A673 (cell line): ENCODE data around the gene CCN2. TPM values are rescaled to one million over a fixed set of nuclear protein-coding genes. Genes with fewer than 3 reads are reported as not detected.

Experiments
- BruUV-seq: library from RNA; stranded (reverse); fragments of 400-500 nt; replicated peaks from 2 replicates; lab custom pipeline; 2021; lab: Mats Ljungman, UMichigan
- CTCF ChIA-PET: fragments of 300-600 bp; sonication (Branson Sonifier 250); formaldehyde crosslinking; loops from one replicate; lab custom pipeline; 2022; ENCODE audit warnings: antibody characterized with exemption; lab: Charles Lee
- POLR2A ChIA-PET: fragments of 300-600 bp; sonication (Branson Sonifier 250); formaldehyde crosslinking; loops from one replicate; lab custom pipeline; 2022; ENCODE audit warnings: antibody characterized with exemption; ENCODE audit not compliant: low non-redundant PET; lab: Charles Lee
- DNase-seq: peaks from one replicate; pipeline ENCODE4 v3.0.0-alpha.2; 2015; ENCODE audit warnings: low spot score
- H3K27ac ChIP-seq: fragments of 200-600 bp; sonication (generic); 2 replicates; pipeline ENCODE4 v1.5.1; 2016; ENCODE audit warnings: mixed run types, low read depth, mild to moderate bottlenecking, mixed read lengths, antibody characterized with exemption, low read length; ENCODE audit not compliant: poor library complexity, severe bottlenecking
- H3K27me3 ChIP-seq: fragments of 200-600 bp; sonication (generic); replicated peaks from 2 replicates; pipeline ENCODE4 v1.6.1; 2017; ENCODE audit warnings: mixed run types, low read depth, mild to moderate bottlenecking, mixed read lengths, antibody characterized with exemption, low read length; ENCODE audit not compliant: insufficient read depth, poor library complexity
- H3K36me3 ChIP-seq: fragments of 200-600 bp; sonication (generic); 2 replicates; pipeline ENCODE4 v1.6.1; 2016; ENCODE audit warnings: mixed run types, mild to moderate bottlenecking, mixed read lengths, antibody characterized with exemption, low read length; ENCODE audit not compliant: insufficient read depth, poor library complexity, severe bottlenecking
- H3K4me1 ChIP-seq: fragments of 200-600 bp; sonication (generic); 2 replicates; pipeline ENCODE4 v1.6.1; 2017; ENCODE audit warnings: mixed run types, mild to moderate bottlenecking, mixed read lengths, antibody characterized with exemption, low read length; ENCODE audit not compliant: insufficient read depth, poor library complexity, severe bottlenecking
- H3K4me3 ChIP-seq: fragments of 200-600 bp; sonication (generic); 2 replicates; pipeline ENCODE4 v1.5.1; 2016; ENCODE audit warnings: low read depth, mixed run types, mild to moderate bottlenecking, mixed read lengths, low read length; ENCODE audit not compliant: poor library complexity, severe bottlenecking
- H3K9me3 ChIP-seq: fragments of 200-600 bp; sonication (generic); 2 replicates; pipeline ENCODE4 v1.6.1; 2016; ENCODE audit warnings: mixed run types, low read depth, mild to moderate bottlenecking, mixed read lengths, antibody characterized with exemption, low read length; ENCODE audit not compliant: poor library complexity, severe bottlenecking
- CTCF ChIP-seq: fragments of 300-800, 200-600 bp; sonication (generic); conservative IDR thresholded peaks from 2 replicates; pipeline ENCODE4 v1.5.1; 2017; ENCODE audit warnings: low read depth, mild to moderate bottlenecking, antibody characterized with exemption, low read length, moderate library complexity, mixed read lengths
- EZH2 ChIP-seq: fragments of 200-600 bp; sonication (generic); IDR thresholded peaks from 2 replicates; pipeline ENCODE4 v1.6.1; 2017; ENCODE audit warnings: borderline replicate concordance, low read depth, mild to moderate bottlenecking, mixed read lengths, antibody characterized with exemption, low read length; ENCODE audit not compliant: poor library complexity, severe bottlenecking
- intact Hi-C: fragments of 100-400 bp; cut with micrococcal nuclease; formaldehyde crosslinking; loops from one replicate; pipeline ENCODE4 v1.10.0; 2022; ENCODE audit not compliant: unreplicated experiment
- total RNA-seq: library from RNA; stranded (reverse); gene quantifications from 2 replicates; pipeline ENCODE4 v1.2.3, GENCODE V29; 2021

The CCN2 gene
- total RNA-seq, 1 experiment from 2014 or later = 17.5 TPM

- POLR2A ChIA-PET = interaction anchor here (0.7 kb wide), 1 partner anchor 746 kb away, joined by 3 read pairs; no protein-coding TSS in a partner anchor
- H3K27ac ChIP-seq = no peak overlapping the region
- intact Hi-C loops = no loop called here
- no peak for DNase-seq
- H3K4me1 ChIP-seq = peaks cover 16% of the 10 kb centered on the region
- BruUV-seq = no TSS peak
- no peaks in the 10 kb centered on the region for H3K36me3 ChIP-seq
- H3K9me3 ChIP-seq = no peaks in the 10 kb centered on the region
- TF ChIP-seq EZH2 (no peak), CTCF (no peak)
- H3K27me3 ChIP-seq = no peaks in the 10 kb centered on the region
- no peak overlapping the region for H3K4me3 ChIP-seq
- CTCF ChIA-PET = no interaction called here
These were observed 5.2 kb downstream of the CCN2 start for GRCh38 chr6:131945971-131946370.

- POLR2A ChIA-PET = no interaction called here
- no peak overlapping the region for H3K4me3 ChIP-seq
These were observed 13.2 kb downstream of the CCN2 start for GRCh38 chr6:131937703-131938631.

GRCh38 chr6:131937226-131937625, 13.9 kb downstream of the CCN2 start:
- Histone ChIP-seq H3K4me1 (peaks cover 6% of the 10 kb centered on the region), H3K27me3 (no peaks in the 10 kb centered on the region), H3K4me3 (no peak overlapping the region), H3K9me3 (no peaks in the 10 kb centered on the region), H3K36me3 (no peaks in the 10 kb centered on the region), H3K27ac (no peak overlapping the region)
- no TSS peak for BruUV-seq
- TF ChIP-seq CTCF (no peak), EZH2 (no peak)
- CTCF ChIA-PET = no interaction called here
- POLR2A ChIA-PET = no interaction called here
- intact Hi-C loops = no loop called here
- DNase-seq = no peak

More at GRCh38 chr6:131937703-131938631, 13.2 kb downstream of the CCN2 start:
- CTCF ChIA-PET = no interaction called here
- Histone ChIP-seq H3K27ac (no peak overlapping the region), H3K4me1 (peaks cover 6% of the 10 kb centered on the region), H3K9me3 (no peaks in the 10 kb centered on the region), H3K27me3 (no peaks in the 10 kb centered on the region), H3K36me3 (no peaks in the 10 kb centered on the region)
- no peak for TF ChIP-seq CTCF
- TF ChIP-seq EZH2 = no peak
- DNase-seq = peak; percentile 68
- BruUV-seq = no TSS peak
- intact Hi-C loops = no loop called here
